DOHH2 (cell line): ENCODE results near the gene IL27RA.
"Not testable (repeated sequence)": the region's sequence is repeated elsewhere in the genome, so short reads cannot be mapped to it uniquely, and the experiment has no call there.

ENCODE experiments used
- H3F3A ChIP-seq: fragments of 200-600 bp; sonication (generic), shearing (Covaris generic); 2 replicates; pipeline ENCODE4 v1.6.0; 2016; ENCODE audit warnings: antibody characterized with exemption, mild to moderate bottlenecking; ENCODE audit not compliant: control insufficient read depth, insufficient read depth
- H3K27ac ChIP-seq: fragments of 200-600 bp; sonication (generic); 2 replicates; pipeline ENCODE4 v1.5.1; 2014; ENCODE audit warnings: low read depth, mild to moderate bottlenecking, low read length, moderate library complexity
- H3K27me3 ChIP-seq: fragments of 200-600 bp; sonication (generic); 2 replicates; pipeline ENCODE4 v1.6.1; 2014; ENCODE audit warnings: mild to moderate bottlenecking, low read length, mixed read lengths; ENCODE audit not compliant: control insufficient read depth
- H3K36me3 ChIP-seq: fragments of 200-600 bp; sonication (generic); 2 replicates; pipeline ENCODE4 v1.6.1; 2014; ENCODE audit warnings: mild to moderate bottlenecking, low read length, moderate library complexity, mixed read lengths; ENCODE audit not compliant: control insufficient read depth
- H3K4me1 ChIP-seq: fragments of 200-600 bp; sonication (generic); 2 replicates; pipeline ENCODE4 v1.6.1; 2014; ENCODE audit warnings: mild to moderate bottlenecking, low read length, mixed read lengths; ENCODE audit not compliant: control insufficient read depth
- H3K4me2 ChIP-seq: fragments of 200-600 bp; sonication (generic); 2 replicates; pipeline ENCODE4 v1.6.0; 2014; ENCODE audit warnings: mild to moderate bottlenecking, low read length, moderate library complexity
- H3K4me3 ChIP-seq: fragments of 200-600 bp; sonication (generic); 2 replicates; pipeline ENCODE4 v1.5.1; 2014; ENCODE audit warnings: mild to moderate bottlenecking, low read length, mixed read lengths
- H3K79me2 ChIP-seq: fragments of 200-600 bp; sonication (generic); 2 replicates; pipeline ENCODE4 v1.6.1; 2014; ENCODE audit warnings: mild to moderate bottlenecking, low read length, mixed read lengths; ENCODE audit not compliant: control insufficient read depth
- H3K9me2 ChIP-seq: fragments of 200-600 bp; sonication (generic); replicated peaks from 2 replicates; pipeline ENCODE4 v1.6.1; 2014; ENCODE audit warnings: mild to moderate bottlenecking, low read length, mixed read lengths; ENCODE audit not compliant: control insufficient read depth
- H3K9me3 ChIP-seq: fragments of 200-600 bp; sonication (generic); 2 replicates; pipeline ENCODE4 v1.6.1; 2014; ENCODE audit warnings: antibody characterized with exemption, low read length, mixed read lengths; ENCODE audit not compliant: control insufficient read depth, insufficient read depth
- H4K20me1 ChIP-seq: fragments of 200-600 bp; sonication (generic); 2 replicates; pipeline ENCODE4 v1.6.0; 2014; ENCODE audit warnings: low read depth, mild to moderate bottlenecking, antibody characterized with exemption, low read length, moderate library complexity; ENCODE audit not compliant: control insufficient read depth, insufficient read depth
- CTCF ChIP-seq: fragments of 200-600 bp; sonication (generic); IDR thresholded peaks from one replicate; pipeline ENCODE4 v1.5.1; 2014; ENCODE audit warnings: antibody characterized with exemption, mild to moderate bottlenecking, low read depth, low read length; ENCODE audit not compliant: poor library complexity, severe bottlenecking
- EZH2phosphoT487 ChIP-seq: fragments of 200-600 bp; sonication (generic); IDR thresholded peaks from 2 replicates; pipeline ENCODE4 v1.6.1; 2017; ENCODE audit warnings: borderline replicate concordance, mild to moderate bottlenecking, antibody characterized with exemption, low read length, moderate library complexity, mixed read lengths

Gene IL27RA

GRCh38 chr19:14015524-14016035 is 16.0 kb upstream of the IL27RA start:
- Histone ChIP-seq H3K27ac (peak overlapping the region; percentile 74), H3K4me3 (peak overlapping the region; percentile 69), H3K9me3 (no peaks in the 10 kb centered on the region), H3K79me2 (no peaks in the 10 kb centered on the region), H3K27me3 (no peaks in the 10 kb centered on the region), H3K9me2 (no peaks in the 10 kb centered on the region), H3F3A (peaks cover 23% of the 10 kb centered on the region), H3K4me2 (peak overlapping the region; percentile 95), H4K20me1 (no peaks in the 10 kb centered on the region), H3K36me3 (no peaks in the 10 kb centered on the region), H3K4me1 (peaks cover 62% of the 10 kb centered on the region)
- no peak for TF ChIP-seq CTCF
- TF ChIP-seq EZH2phosphoT487: no peak

- peak overlapping the region; percentile 50 for H3K4me2 ChIP-seq
- peak overlapping the region; percentile 80 for H3K27ac ChIP-seq
- no peak for TF ChIP-seq EZH2phosphoT487
- TF ChIP-seq CTCF: no peak
- no peaks in the 10 kb centered on the region for H3K9me2 ChIP-seq
- H3K27me3 ChIP-seq: no peaks in the 10 kb centered on the region
- peaks cover 28% of the 10 kb centered on the region for H3F3A ChIP-seq
- H3K79me2 ChIP-seq: no peaks in the 10 kb centered on the region
- peaks cover 76% of the 10 kb centered on the region for H3K4me1 ChIP-seq
- peak overlapping the region; percentile 25; the same call in 1 of the 2 replicates for H3K4me3 ChIP-seq
- no peaks in the 10 kb centered on the region for H4K20me1 ChIP-seq
- no peaks in the 10 kb centered on the region for H3K36me3 ChIP-seq
- H3K9me3 ChIP-seq: no peaks in the 10 kb centered on the region
Measured at GRCh38 chr19:14019100-14019499, 12.5 kb upstream of the IL27RA start.

GRCh38 chr19:14019739-14020138 is 11.8 kb upstream of the IL27RA start:
- peaks cover 75% of the 10 kb centered on the region for H3K4me1 ChIP-seq
- peaks cover 28% of the 10 kb centered on the region for H3F3A ChIP-seq
- not testable (repeated sequence) for H3K4me3 ChIP-seq, H3K79me2 ChIP-seq, H3K36me3 ChIP-seq, H4K20me1 ChIP-seq, H3K9me2 ChIP-seq, H3K9me3 ChIP-seq, H3K27me3 ChIP-seq
- peak overlapping the region; percentile 23; the same call in 1 of the 2 replicates for H3K4me2 ChIP-seq
- H3K27ac ChIP-seq: peak overlapping the region; percentile 80

- Histone ChIP-seq H3K36me3 (no peaks in the 10 kb centered on the region), H3K9me3 (no peaks in the 10 kb centered on the region), H3F3A (peaks cover 22% of the 10 kb centered on the region), H4K20me1 (no peaks in the 10 kb centered on the region), H3K9me2 (no peaks in the 10 kb centered on the region), H3K4me2 (no peak overlapping the region), H3K4me3 (no peak overlapping the region), H3K79me2 (no peaks in the 10 kb centered on the region), H3K4me1 (peaks cover 59% of the 10 kb centered on the region), H3K27me3 (no peaks in the 10 kb centered on the region), H3K27ac (no peak overlapping the region)
- no peak for TF ChIP-seq EZH2phosphoT487
- no peak for TF ChIP-seq CTCF
Measured at GRCh38 chr19:14021474-14021873, 10.1 kb upstream of the IL27RA start.
